HepG2 (cell line): ENCODE results near the gene MOG.

Experiments
- BHLHE40 ChIP-seq: IDR thresholded peaks from 2 replicates; pipeline ENCODE4 v1.6.1; 2011; ENCODE audit warnings: low read length, improper control_type of control experiment
- FOXK1 ChIP-seq: sonication (generic); formaldehyde crosslinking; IDR thresholded peaks from 2 replicates; pipeline ENCODE4 v1.4.0; 2020; ENCODE audit warnings: low read depth, missing genetic modification reagents, borderline replicate concordance
- MAFK ChIP-seq, 2 experiments: IDR thresholded peaks in 1 of 2; conservative IDR thresholded peaks in 1 of 2; 2 replicates each; pipeline ENCODE4 v1.6.1; 2011; ENCODE audit warnings: improper control_type of control experiment in 2 of 2, low read length in 2 of 2
- POLR2AphosphoS5 ChIP-seq: IDR thresholded peaks from 2 replicates; pipeline ENCODE4 v1.6.1; 2012; ENCODE audit warnings: low read depth, low read length
- SMAD3 ChIP-seq: sonication (generic); formaldehyde crosslinking; IDR thresholded peaks from 2 replicates; pipeline ENCODE4 v1.4.0; 2020; ENCODE audit warnings: missing genetic modification reagents
- ZBTB20 ChIP-seq: sonication (generic); formaldehyde crosslinking; IDR thresholded peaks from 2 replicates; pipeline ENCODE4 v1.8.1; 2023; ENCODE audit warnings: missing genetic modification reagents, low read depth, mild to moderate bottlenecking, borderline replicate concordance
- ZNF274 ChIP-seq: sonication (generic); formaldehyde crosslinking; IDR thresholded peaks from 2 replicates; pipeline ENCODE4 v1.5.1; 2020; ENCODE audit warnings: mild to moderate bottlenecking, missing genetic modification reagents
- ZNF747 ChIP-seq: sonication (generic); formaldehyde crosslinking; IDR thresholded peaks from 2 replicates; pipeline ENCODE4 v1.8.1; 2023; ENCODE audit warnings: missing genetic modification reagents, mild to moderate bottlenecking, borderline replicate concordance
- TF ChIP-seq, protein P1 (sequence below): IDR thresholded peaks from 2 replicates; pipeline ENCODE4 v1.6.1; 2016; ENCODE audit warnings: low read depth, borderline replicate concordance
- TF ChIP-seq, protein P2 (sequence below): sonication (generic); formaldehyde crosslinking; IDR thresholded peaks from 2 replicates; pipeline ENCODE4 v1.5.0; 2020; ENCODE audit warnings: mild to moderate bottlenecking, missing genetic modification reagents, moderate library complexity
- TF ChIP-seq, protein P3 (sequence below): sonication (generic); formaldehyde crosslinking; IDR thresholded peaks from 2 replicates; pipeline ENCODE4 v1.4.0; 2020; ENCODE audit warnings: mild to moderate bottlenecking, low read depth, missing genetic modification reagents
- TF ChIP-seq, protein P4 (sequence below): sonication (generic); formaldehyde crosslinking; IDR thresholded peaks from 2 replicates; pipeline ENCODE4 v1.4.0; 2020; ENCODE audit warnings: mild to moderate bottlenecking, missing genetic modification reagents

DNA sequence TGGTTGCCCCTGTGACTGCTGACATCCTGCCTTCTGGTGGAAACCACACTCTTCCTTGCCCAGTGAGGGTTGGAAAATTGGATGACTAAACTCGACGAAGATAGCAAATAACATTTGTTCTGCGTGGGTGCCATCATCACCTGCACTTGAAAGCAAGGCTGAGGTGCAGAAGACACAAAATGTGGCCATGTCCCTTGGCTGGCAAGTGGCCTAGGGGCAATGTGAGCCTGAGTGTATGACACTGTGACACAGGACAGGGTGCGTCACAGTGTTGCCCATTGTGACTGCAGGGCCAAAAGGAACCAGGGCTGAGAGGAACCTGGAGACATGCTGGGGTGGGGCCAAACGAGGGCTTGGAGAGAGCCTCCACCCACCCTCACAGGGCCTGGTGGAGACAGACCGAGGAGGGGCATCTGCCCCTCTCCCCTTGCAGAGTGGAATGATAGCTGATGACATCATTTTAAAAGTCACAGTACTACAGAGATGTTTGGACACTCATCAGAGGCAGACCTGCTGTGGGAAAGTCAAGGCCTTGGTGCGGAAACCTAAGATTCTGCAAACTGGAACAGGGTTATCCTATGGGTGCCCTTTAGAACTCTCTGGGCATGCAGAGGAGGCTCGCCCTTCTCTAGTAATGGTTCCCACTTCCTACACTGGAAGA is 53.5 kb downstream of the MOG start:
- TF ChIP-seq, protein P1, sequence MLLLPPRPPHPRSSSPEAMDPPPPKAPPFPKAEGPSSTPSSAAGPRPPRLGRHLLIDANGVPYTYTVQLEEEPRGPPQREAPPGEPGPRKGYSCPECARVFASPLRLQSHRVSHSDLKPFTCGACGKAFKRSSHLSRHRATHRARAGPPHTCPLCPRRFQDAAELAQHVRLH (CRISPR knock-in tag): no peak
- TF ChIP-seq MAFK (conservative IDR thresholded peaks at IDR 0.05 in 1 of 2, IDR thresholded peaks at IDR 0.05 in 1 of 2; ENCODE audit: low read length in 2 of 2) (no peak), BHLHE40 (no peak), ZNF274 (CRISPR knock-in tag) (no peak), ZBTB20 (no peak), FOXK1 (CRISPR knock-in tag) (no peak), SMAD3 (CRISPR knock-in tag) (no peak), ZNF747 (CRISPR knock-in tag) (no peak), POLR2AphosphoS5 (no peak)
- TF ChIP-seq, protein P2, sequence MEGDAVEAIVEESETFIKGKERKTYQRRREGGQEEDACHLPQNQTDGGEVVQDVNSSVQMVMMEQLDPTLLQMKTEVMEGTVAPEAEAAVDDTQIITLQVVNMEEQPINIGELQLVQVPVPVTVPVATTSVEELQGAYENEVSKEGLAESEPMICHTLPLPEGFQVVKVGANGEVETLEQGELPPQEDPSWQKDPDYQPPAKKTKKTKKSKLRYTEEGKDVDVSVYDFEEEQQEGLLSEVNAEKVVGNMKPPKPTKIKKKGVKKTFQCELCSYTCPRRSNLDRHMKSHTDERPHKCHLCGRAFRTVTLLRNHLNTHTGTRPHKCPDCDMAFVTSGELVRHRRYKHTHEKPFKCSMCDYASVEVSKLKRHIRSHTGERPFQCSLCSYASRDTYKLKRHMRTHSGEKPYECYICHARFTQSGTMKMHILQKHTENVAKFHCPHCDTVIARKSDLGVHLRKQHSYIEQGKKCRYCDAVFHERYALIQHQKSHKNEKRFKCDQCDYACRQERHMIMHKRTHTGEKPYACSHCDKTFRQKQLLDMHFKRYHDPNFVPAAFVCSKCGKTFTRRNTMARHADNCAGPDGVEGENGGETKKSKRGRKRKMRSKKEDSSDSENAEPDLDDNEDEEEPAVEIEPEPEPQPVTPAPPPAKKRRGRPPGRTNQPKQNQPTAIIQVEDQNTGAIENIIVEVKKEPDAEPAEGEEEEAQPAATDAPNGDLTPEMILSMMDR (CRISPR knock-in tag): no peak
- TF ChIP-seq, protein P3, sequence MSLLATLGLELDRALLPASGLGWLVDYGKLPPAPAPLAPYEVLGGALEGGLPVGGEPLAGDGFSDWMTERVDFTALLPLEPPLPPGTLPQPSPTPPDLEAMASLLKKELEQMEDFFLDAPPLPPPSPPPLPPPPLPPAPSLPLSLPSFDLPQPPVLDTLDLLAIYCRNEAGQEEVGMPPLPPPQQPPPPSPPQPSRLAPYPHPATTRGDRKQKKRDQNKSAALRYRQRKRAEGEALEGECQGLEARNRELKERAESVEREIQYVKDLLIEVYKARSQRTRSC (CRISPR knock-in tag): no peak
- TF ChIP-seq, protein P4, sequence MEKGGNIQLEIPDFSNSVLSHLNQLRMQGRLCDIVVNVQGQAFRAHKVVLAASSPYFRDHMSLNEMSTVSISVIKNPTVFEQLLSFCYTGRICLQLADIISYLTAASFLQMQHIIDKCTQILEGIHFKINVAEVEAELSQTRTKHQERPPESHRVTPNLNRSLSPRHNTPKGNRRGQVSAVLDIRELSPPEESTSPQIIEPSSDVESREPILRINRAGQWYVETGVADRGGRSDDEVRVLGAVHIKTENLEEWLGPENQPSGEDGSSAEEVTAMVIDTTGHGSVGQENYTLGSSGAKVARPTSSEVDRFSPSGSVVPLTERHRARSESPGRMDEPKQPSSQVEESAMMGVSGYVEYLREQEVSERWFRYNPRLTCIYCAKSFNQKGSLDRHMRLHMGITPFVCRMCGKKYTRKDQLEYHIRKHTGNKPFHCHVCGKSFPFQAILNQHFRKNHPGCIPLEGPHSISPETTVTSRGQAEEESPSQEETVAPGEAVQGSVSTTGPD (CRISPR knock-in tag): no peak
